HCT116 (cell line): Measurements from ENCODE around the gene DCUN1D2. TPM values are rescaled to one million over a fixed set of nuclear protein-coding genes. Genes with fewer than 3 reads are reported as not detected.

Experiments
- ATAC-seq: fragments of 200-7000 bp; cut with Tn5 transposase; 2 replicates; pipeline ENCODE4 v1.9.1; 2020; ENCODE audit warnings: mild to moderate bottlenecking, moderate library complexity
- BruUV-seq: library from RNA; stranded (reverse); fragments of 400-500 nt; replicated peaks from 2 replicates; lab custom pipeline; 2021; lab: Mats Ljungman, UMichigan
- CTCF ChIA-PET: fragments of 300-600 bp; sonication (Branson Sonifier 250); formaldehyde crosslinking; loops from one replicate; lab custom pipeline; 2021; ENCODE audit warnings: antibody characterized with exemption; lab: Charles Lee
- POLR2A ChIA-PET: fragments of 300-600, 350-600 bp; sonication (Branson Sonifier 250); formaldehyde crosslinking; loops from one replicate; lab custom pipeline; 2021; ENCODE audit warnings: antibody characterized with exemption; lab: Charles Lee
- RAD21 ChIA-PET, 2 experiments: fragments of 300-600 bp; sonication (Branson Sonifier 250); formaldehyde crosslinking; loops; one replicate each; lab custom pipeline; 2023; ENCODE audit warnings: low total read pairs in 2 of 2; ENCODE audit not compliant: uncharacterized antibody in 2 of 2, unreplicated experiment in 2 of 2, low non-redundant PET in 1 of 2; lab: Charles Lee
- DNase-seq: peaks from one replicate; pipeline ENCODE4 v3.0.0-alpha.2; 2010; ENCODE audit warnings: low read depth, low spot score
- H2AFZ ChIP-seq: fragments of 200-600 bp; shearing (Covaris generic), sonication (generic); 2 replicates; pipeline ENCODE4 v1.6.1; 2017; ENCODE audit warnings: low read depth, mixed run types, mixed read lengths, antibody characterized with exemption, low read length; ENCODE audit not compliant: poor library complexity, severe bottlenecking
- H3K27ac ChIP-seq: 2 replicates; pipeline ENCODE4 v1.5.1; 2012; ENCODE audit warnings: low read depth, low read length
- H3K27me3 ChIP-seq: fragments of 200-600 bp; sonication (generic); 2 replicates; pipeline ENCODE4 v1.6.1; 2016; ENCODE audit warnings: mixed run types, low read length, mixed read lengths; ENCODE audit not compliant: insufficient read depth
- H3K36me3 ChIP-seq, 2 experiments: fragments of 200-500 bp in 1 of 2; fragments of 200-600 bp in 1 of 2; sonication (Bioruptor generic) in 1 of 2; sonication (generic) in 1 of 2; 2 replicates each; pipeline versions ENCODE4 v1.5.1 to v1.6.1; 2014 to 2016; ENCODE audit warnings: low read length in 2 of 2, inconsistent platforms in 1 of 2, mixed read lengths in 1 of 2, mixed run types in 1 of 2; ENCODE audit not compliant: insufficient read depth in 2 of 2, control insufficient read depth in 1 of 2
- H3K4me1 ChIP-seq, 2 experiments: fragments of 200-600 bp in 1 of 2; sonication (generic) in 1 of 2; 2 replicates each; pipeline versions ENCODE4 v1.5.1 to v1.6.1; 2012 to 2017; ENCODE audit warnings: low read length in 2 of 2, inconsistent platforms in 1 of 2, mild to moderate bottlenecking in 1 of 2, mixed read lengths in 1 of 2, mixed run types in 1 of 2, moderate library complexity in 1 of 2; ENCODE audit not compliant: insufficient read depth in 2 of 2, control insufficient read depth in 1 of 2
- H3K4me2 ChIP-seq: fragments of 200-600 bp; sonication (generic); 2 replicates; pipeline ENCODE4 v1.6.1; 2017; ENCODE audit warnings: mixed run types, low read length, mixed read lengths
- H3K4me3 ChIP-seq, 2 experiments: fragments of 200-600 bp in 1 of 2; sonication (generic) in 1 of 2; replicated peaks in 1 of 2; 2 replicates each; pipeline ENCODE4 v1.5.1; 2011 to 2016; ENCODE audit warnings: low read length in 2 of 2, control low read depth in 1 of 2, low read depth in 1 of 2, mild to moderate bottlenecking in 1 of 2, mixed read lengths in 1 of 2, mixed run types in 1 of 2
- H3K79me2 ChIP-seq: fragments of 200-600 bp; sonication (generic); 2 replicates; pipeline ENCODE4 v1.6.1; 2017; ENCODE audit warnings: mild to moderate bottlenecking, mixed run types, low read length, moderate library complexity, mixed read lengths; ENCODE audit not compliant: insufficient read depth
- H3K9ac ChIP-seq: fragments of 200-600 bp; sonication (generic); 2 replicates; pipeline ENCODE4 v1.6.1; 2016; ENCODE audit warnings: low read length, mixed read lengths
- H3K9me2 ChIP-seq: fragments of 200-600 bp; sonication (generic), shearing (Covaris generic); 2 replicates; pipeline ENCODE4 v1.6.1; 2017; ENCODE audit warnings: mixed run types, mild to moderate bottlenecking, moderate library complexity; ENCODE audit not compliant: insufficient read depth
- H3K9me3 ChIP-seq, 2 experiments: fragments of 200-500 bp in 1 of 2; fragments of 200-600 bp in 1 of 2; sonication (Bioruptor generic) in 1 of 2; sonication (generic) in 1 of 2; 2 replicates each; pipeline ENCODE4 v1.6.1; 2014 to 2017; ENCODE audit warnings: low read length in 2 of 2, mixed read lengths in 2 of 2, inconsistent platforms in 1 of 2, low read depth in 1 of 2, mild to moderate bottlenecking in 1 of 2, mixed run types in 1 of 2, moderate library complexity in 1 of 2; ENCODE audit not compliant: control insufficient read depth in 1 of 2, insufficient read depth in 1 of 2
- H4K20me1 ChIP-seq: fragments of 200-600 bp; sonication (generic), shearing (Covaris generic); 2 replicates; pipeline ENCODE4 v1.6.1; 2017; ENCODE audit warnings: mixed run types, mild to moderate bottlenecking, moderate library complexity; ENCODE audit not compliant: insufficient read depth
- CBX3 ChIP-seq: IDR thresholded peaks from 2 replicates; pipeline ENCODE4 v1.6.1; 2012; ENCODE audit warnings: low read depth
- CEBPB ChIP-seq: IDR thresholded peaks from 2 replicates; pipeline ENCODE4 v1.6.1; 2012; ENCODE audit warnings: low read depth
- EGR1 ChIP-seq: IDR thresholded peaks from 2 replicates; pipeline ENCODE4 v1.6.1; 2012; ENCODE audit warnings: low read depth
- ELF1 ChIP-seq: IDR thresholded peaks from 2 replicates; pipeline ENCODE4 v1.6.1; 2012; ENCODE audit warnings: low read depth, borderline replicate concordance
- EZH2 ChIP-seq: fragments of 200-600 bp; sonication (generic); IDR thresholded peaks from 2 replicates; pipeline ENCODE4 v1.6.1; 2017; ENCODE audit warnings: antibody characterized with exemption, mixed run types
- EZH2phosphoT487 ChIP-seq: fragments of 200-600 bp; IDR thresholded peaks from 2 replicates; pipeline ENCODE4 v1.6.1; 2018; ENCODE audit warnings: antibody characterized with exemption, borderline replicate concordance
- FOSL1 ChIP-seq: IDR thresholded peaks from 2 replicates; pipeline ENCODE4 v1.6.1; 2012; ENCODE audit warnings: low read depth
- JUND ChIP-seq: IDR thresholded peaks from 2 replicates; pipeline ENCODE4 v1.6.1; 2012
- POLR2A ChIP-seq: IDR thresholded peaks from 2 replicates; pipeline ENCODE4 v1.7.0; 2011; ENCODE audit warnings: borderline replicate concordance; ENCODE audit not compliant: insufficient read depth, insufficient read length; ENCODE audit errors: extremely low read depth
- RAD21 ChIP-seq: IDR thresholded peaks from 2 replicates; pipeline ENCODE4 v1.6.1; 2012; ENCODE audit warnings: low read depth, mild to moderate bottlenecking
- SIN3A ChIP-seq: IDR thresholded peaks from 2 replicates; pipeline ENCODE4 v1.6.1; 2012; ENCODE audit warnings: low read depth
- SP1 ChIP-seq: IDR thresholded peaks from 2 replicates; pipeline ENCODE4 v1.6.1; 2012; ENCODE audit warnings: low read depth
- TCF7L2 ChIP-seq: IDR thresholded peaks from 2 replicates; pipeline ENCODE4 v1.7.0; 2011; ENCODE audit warnings: borderline replicate concordance, inconsistent platforms; ENCODE audit not compliant: insufficient read depth, insufficient read length; ENCODE audit errors: extremely low read depth
- ZFX ChIP-seq: fragments of 450-650 bp; IDR thresholded peaks from 2 replicates; pipeline ENCODE4 v1.6.1; 2017
- ZNF274 ChIP-seq: fragments of 200-500 bp; sonication (Bioruptor generic); IDR thresholded peaks from 2 replicates; pipeline ENCODE4 v1.6.1; 2014; ENCODE audit warnings: mild to moderate bottlenecking, low read depth, low read length, inconsistent platforms
- intact Hi-C: fragments of 100-400 bp; cut with micrococcal nuclease; formaldehyde crosslinking; loops from 2 replicates; pipeline ENCODE4 v1.10.0; 2022
- total RNA-seq: library from RNA; stranded (reverse); gene quantifications from one replicate; pipeline ENCODE4 v1.2.1, GENCODE V29; 2021; ENCODE audit not compliant: unreplicated experiment
- TF ChIP-seq, protein P1 (sequence below): IDR thresholded peaks from 2 replicates; pipeline ENCODE4 v1.6.1; 2012
- TF ChIP-seq, protein P2 (sequence below): IDR thresholded peaks from 2 replicates; pipeline ENCODE4 v1.6.1; 2012
- TF ChIP-seq, protein P3 (sequence below): IDR thresholded peaks from 2 replicates; pipeline ENCODE4 v1.6.1; 2012; ENCODE audit warnings: low read depth
- TF ChIP-seq, protein P4 (sequence below): IDR thresholded peaks from 2 replicates; pipeline ENCODE4 v1.6.1; 2011; ENCODE audit warnings: mild to moderate bottlenecking, low read length, moderate library complexity; ENCODE audit not compliant: insufficient replicate concordance; ENCODE audit errors: extremely low read depth
- TF ChIP-seq, protein P5 (sequence below), 3 experiments: fragments of 200-600 bp in 1 of 3; sonication (generic) in 1 of 3; IDR thresholded peaks in 2 of 3; conservative IDR thresholded peaks in 1 of 3; 2 replicates each; pipeline ENCODE4 v1.5.1; 2012 to 2017; ENCODE audit warnings: low read depth in 2 of 3, low read length in 2 of 3, antibody characterized with exemption in 1 of 3, borderline replicate concordance in 1 of 3, control low read depth in 1 of 3, mild to moderate bottlenecking in 1 of 3, mixed read lengths in 1 of 3, mixed run types in 1 of 3, moderate library complexity in 1 of 3; ENCODE audit not compliant: insufficient read depth in 1 of 3

The DCUN1D2 gene
- total RNA-seq, 1 experiment from 2014 or later: 25.4 TPM

DNA sequence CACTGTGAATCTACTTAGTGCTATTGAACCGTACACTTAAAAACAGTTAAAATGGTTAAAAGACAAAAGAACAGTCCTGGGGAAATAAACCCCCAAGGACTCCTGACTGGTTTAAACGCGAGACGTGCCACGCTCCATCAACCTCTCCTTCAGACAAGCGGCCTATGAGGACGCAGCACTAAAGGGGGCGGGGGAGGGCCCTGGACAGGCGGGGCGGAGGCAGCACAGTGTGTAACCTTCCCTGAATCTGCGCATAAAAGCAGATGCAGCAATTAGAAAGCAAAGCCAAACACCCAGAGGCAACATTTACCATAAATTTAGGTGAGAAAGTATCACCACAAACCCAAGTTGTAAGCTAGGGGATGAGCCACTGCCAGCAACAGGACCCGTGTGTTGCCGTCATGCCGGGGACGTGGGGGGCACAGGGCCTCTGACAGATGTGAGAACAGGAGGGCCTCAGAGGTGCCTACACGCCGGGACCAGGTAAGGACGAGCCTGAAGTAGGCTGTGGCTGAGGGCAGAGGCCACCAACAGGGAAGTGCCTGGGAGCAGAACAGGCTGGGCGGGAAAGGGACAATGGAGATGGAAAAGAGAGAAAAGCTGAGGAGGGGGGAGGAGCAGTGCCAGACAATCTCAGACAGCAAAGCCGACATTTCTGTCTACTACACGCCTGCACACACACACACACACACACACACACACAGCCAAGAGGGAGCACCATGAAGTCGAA lies 21.9 kb downstream of the DCUN1D2 start:
- DNase-seq (no peak), ATAC-seq (no peak; the same call in 1 of the 2 replicates)
- Histone ChIP-seq H3K79me2 (peaks cover 27% of the 10 kb centered on the region; the same call in 1 of the 2 replicates), H3K4me1 (no peaks in the 10 kb centered on the region), H3K9ac (no peak overlapping the region), H3K9me3 (no peaks in the 10 kb centered on the region), H3K9me2 (no peaks in the 10 kb centered on the region), H3K36me3 (peaks cover 8 to 19% of the 10 kb centered on the region in 2 experiments), H4K20me1 (no peaks in the 10 kb centered on the region), H3K27me3 (no peaks in the 10 kb centered on the region), H3K4me2 (no peak overlapping the region)
- ChIA-PET RAD21 (no interaction called here), CTCF (no interaction called here), POLR2A (no interaction called here)
- no TSS peak for BruUV-seq
- intact Hi-C loops: no loop called here
- TF ChIP-seq FOSL1: no peak
- TF ChIP-seq CBX3: no peak
- TF ChIP-seq ZFX: no peak
- no peak for TF ChIP-seq CEBPB
- no peak for TF ChIP-seq JUND
- no peak for TF ChIP-seq ZNF274
- TF ChIP-seq RAD21: no peak
- TF ChIP-seq, protein P1, sequence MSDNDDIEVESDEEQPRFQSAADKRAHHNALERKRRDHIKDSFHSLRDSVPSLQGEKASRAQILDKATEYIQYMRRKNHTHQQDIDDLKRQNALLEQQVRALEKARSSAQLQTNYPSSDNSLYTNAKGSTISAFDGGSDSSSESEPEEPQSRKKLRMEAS: no peak
- TF ChIP-seq, protein P2, sequence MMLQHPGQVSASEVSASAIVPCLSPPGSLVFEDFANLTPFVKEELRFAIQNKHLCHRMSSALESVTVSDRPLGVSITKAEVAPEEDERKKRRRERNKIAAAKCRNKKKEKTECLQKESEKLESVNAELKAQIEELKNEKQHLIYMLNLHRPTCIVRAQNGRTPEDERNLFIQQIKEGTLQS: no peak
- TF ChIP-seq, protein P3, sequence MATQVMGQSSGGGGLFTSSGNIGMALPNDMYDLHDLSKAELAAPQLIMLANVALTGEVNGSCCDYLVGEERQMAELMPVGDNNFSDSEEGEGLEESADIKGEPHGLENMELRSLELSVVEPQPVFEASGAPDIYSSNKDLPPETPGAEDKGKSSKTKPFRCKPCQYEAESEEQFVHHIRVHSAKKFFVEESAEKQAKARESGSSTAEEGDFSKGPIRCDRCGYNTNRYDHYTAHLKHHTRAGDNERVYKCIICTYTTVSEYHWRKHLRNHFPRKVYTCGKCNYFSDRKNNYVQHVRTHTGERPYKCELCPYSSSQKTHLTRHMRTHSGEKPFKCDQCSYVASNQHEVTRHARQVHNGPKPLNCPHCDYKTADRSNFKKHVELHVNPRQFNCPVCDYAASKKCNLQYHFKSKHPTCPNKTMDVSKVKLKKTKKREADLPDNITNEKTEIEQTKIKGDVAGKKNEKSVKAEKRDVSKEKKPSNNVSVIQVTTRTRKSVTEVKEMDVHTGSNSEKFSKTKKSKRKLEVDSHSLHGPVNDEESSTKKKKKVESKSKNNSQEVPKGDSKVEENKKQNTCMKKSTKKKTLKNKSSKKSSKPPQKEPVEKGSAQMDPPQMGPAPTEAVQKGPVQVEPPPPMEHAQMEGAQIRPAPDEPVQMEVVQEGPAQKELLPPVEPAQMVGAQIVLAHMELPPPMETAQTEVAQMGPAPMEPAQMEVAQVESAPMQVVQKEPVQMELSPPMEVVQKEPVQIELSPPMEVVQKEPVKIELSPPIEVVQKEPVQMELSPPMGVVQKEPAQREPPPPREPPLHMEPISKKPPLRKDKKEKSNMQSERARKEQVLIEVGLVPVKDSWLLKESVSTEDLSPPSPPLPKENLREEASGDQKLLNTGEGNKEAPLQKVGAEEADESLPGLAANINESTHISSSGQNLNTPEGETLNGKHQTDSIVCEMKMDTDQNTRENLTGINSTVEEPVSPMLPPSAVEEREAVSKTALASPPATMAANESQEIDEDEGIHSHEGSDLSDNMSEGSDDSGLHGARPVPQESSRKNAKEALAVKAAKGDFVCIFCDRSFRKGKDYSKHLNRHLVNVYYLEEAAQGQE: no peak
- no peak for TF ChIP-seq EZH2
- TF ChIP-seq, protein P4, sequence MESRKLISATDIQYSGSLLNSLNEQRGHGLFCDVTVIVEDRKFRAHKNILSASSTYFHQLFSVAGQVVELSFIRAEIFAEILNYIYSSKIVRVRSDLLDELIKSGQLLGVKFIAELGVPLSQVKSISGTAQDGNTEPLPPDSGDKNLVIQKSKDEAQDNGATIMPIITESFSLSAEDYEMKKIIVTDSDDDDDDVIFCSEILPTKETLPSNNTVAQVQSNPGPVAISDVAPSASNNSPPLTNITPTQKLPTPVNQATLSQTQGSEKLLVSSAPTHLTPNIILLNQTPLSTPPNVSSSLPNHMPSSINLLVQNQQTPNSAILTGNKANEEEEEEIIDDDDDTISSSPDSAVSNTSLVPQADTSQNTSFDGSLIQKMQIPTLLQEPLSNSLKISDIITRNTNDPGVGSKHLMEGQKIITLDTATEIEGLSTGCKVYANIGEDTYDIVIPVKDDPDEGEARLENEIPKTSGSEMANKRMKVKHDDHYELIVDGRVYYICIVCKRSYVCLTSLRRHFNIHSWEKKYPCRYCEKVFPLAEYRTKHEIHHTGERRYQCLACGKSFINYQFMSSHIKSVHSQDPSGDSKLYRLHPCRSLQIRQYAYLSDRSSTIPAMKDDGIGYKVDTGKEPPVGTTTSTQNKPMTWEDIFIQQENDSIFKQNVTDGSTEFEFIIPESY: no peak
- TF ChIP-seq TCF7L2: no peak
- no peak for TF ChIP-seq POLR2A
- TF ChIP-seq, protein P5, sequence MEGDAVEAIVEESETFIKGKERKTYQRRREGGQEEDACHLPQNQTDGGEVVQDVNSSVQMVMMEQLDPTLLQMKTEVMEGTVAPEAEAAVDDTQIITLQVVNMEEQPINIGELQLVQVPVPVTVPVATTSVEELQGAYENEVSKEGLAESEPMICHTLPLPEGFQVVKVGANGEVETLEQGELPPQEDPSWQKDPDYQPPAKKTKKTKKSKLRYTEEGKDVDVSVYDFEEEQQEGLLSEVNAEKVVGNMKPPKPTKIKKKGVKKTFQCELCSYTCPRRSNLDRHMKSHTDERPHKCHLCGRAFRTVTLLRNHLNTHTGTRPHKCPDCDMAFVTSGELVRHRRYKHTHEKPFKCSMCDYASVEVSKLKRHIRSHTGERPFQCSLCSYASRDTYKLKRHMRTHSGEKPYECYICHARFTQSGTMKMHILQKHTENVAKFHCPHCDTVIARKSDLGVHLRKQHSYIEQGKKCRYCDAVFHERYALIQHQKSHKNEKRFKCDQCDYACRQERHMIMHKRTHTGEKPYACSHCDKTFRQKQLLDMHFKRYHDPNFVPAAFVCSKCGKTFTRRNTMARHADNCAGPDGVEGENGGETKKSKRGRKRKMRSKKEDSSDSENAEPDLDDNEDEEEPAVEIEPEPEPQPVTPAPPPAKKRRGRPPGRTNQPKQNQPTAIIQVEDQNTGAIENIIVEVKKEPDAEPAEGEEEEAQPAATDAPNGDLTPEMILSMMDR (IDR thresholded peaks at IDR 0.05 in 2 of 3, conservative IDR thresholded peaks at IDR 0.05 in 1 of 3; ENCODE audit: borderline replicate concordance in 1 of 3, insufficient read depth in 1 of 3, low read depth in 2 of 3, low read length in 2 of 3): no peak
- no peak for TF ChIP-seq ELF1
- TF ChIP-seq SP1: no peak
- no peak for TF ChIP-seq EZH2phosphoT487
- TF ChIP-seq SIN3A: no peak
- no peak for TF ChIP-seq EGR1
- TF ChIP-seq, all 23 proteins: peak for 0
- no peak overlapping the region for H2AFZ ChIP-seq
- H3K27ac ChIP-seq: no peak overlapping the region
- no peak overlapping the region for H3K4me3 ChIP-seq
